HCT116 (cell line): ENCODE measurements around the gene GPX4. TPM values are rescaled to one million over a fixed set of nuclear protein-coding genes. Genes with fewer than 3 reads are reported as not detected.

ENCODE experiments used
- ATAC-seq: fragments of 200-7000 bp; cut with Tn5 transposase; 2 replicates; pipeline ENCODE4 v1.9.1; 2020; ENCODE audit warnings: mild to moderate bottlenecking, moderate library complexity
- BruUV-seq: library from RNA; stranded (reverse); fragments of 400-500 nt; replicated peaks from 2 replicates; lab custom pipeline; 2021; lab: Mats Ljungman, UMichigan
- CTCF ChIA-PET: fragments of 300-600 bp; sonication (Branson Sonifier 250); formaldehyde crosslinking; loops from one replicate; lab custom pipeline; 2021; ENCODE audit warnings: antibody characterized with exemption; lab: Charles Lee
- POLR2A ChIA-PET: fragments of 300-600, 350-600 bp; sonication (Branson Sonifier 250); formaldehyde crosslinking; loops from one replicate; lab custom pipeline; 2021; ENCODE audit warnings: antibody characterized with exemption; lab: Charles Lee
- RAD21 ChIA-PET, 2 experiments: fragments of 300-600 bp; sonication (Branson Sonifier 250); formaldehyde crosslinking; loops; one replicate each; lab custom pipeline; 2023; ENCODE audit warnings: low total read pairs in 2 of 2; ENCODE audit not compliant: uncharacterized antibody in 2 of 2, unreplicated experiment in 2 of 2, low non-redundant PET in 1 of 2; lab: Charles Lee
- DNase-seq: peaks from one replicate; pipeline ENCODE4 v3.0.0-alpha.2; 2010; ENCODE audit warnings: low read depth, low spot score
- H2AFZ ChIP-seq: fragments of 200-600 bp; shearing (Covaris generic), sonication (generic); 2 replicates; pipeline ENCODE4 v1.6.1; 2017; ENCODE audit warnings: low read depth, mixed run types, mixed read lengths, antibody characterized with exemption, low read length; ENCODE audit not compliant: poor library complexity, severe bottlenecking
- H3K27ac ChIP-seq: 2 replicates; pipeline ENCODE4 v1.5.1; 2012; ENCODE audit warnings: low read depth, low read length
- H3K27me3 ChIP-seq: fragments of 200-600 bp; sonication (generic); 2 replicates; pipeline ENCODE4 v1.6.1; 2016; ENCODE audit warnings: mixed run types, low read length, mixed read lengths; ENCODE audit not compliant: insufficient read depth
- H3K36me3 ChIP-seq, 2 experiments: fragments of 200-500 bp in 1 of 2; fragments of 200-600 bp in 1 of 2; sonication (Bioruptor generic) in 1 of 2; sonication (generic) in 1 of 2; 2 replicates each; pipeline versions ENCODE4 v1.5.1 to v1.6.1; 2014 to 2016; ENCODE audit warnings: low read length in 2 of 2, inconsistent platforms in 1 of 2, mixed read lengths in 1 of 2, mixed run types in 1 of 2; ENCODE audit not compliant: insufficient read depth in 2 of 2, control insufficient read depth in 1 of 2
- H3K4me1 ChIP-seq, 2 experiments: fragments of 200-600 bp in 1 of 2; sonication (generic) in 1 of 2; 2 replicates each; pipeline versions ENCODE4 v1.5.1 to v1.6.1; 2012 to 2017; ENCODE audit warnings: low read length in 2 of 2, inconsistent platforms in 1 of 2, mild to moderate bottlenecking in 1 of 2, mixed read lengths in 1 of 2, mixed run types in 1 of 2, moderate library complexity in 1 of 2; ENCODE audit not compliant: insufficient read depth in 2 of 2, control insufficient read depth in 1 of 2
- H3K4me2 ChIP-seq: fragments of 200-600 bp; sonication (generic); 2 replicates; pipeline ENCODE4 v1.6.1; 2017; ENCODE audit warnings: mixed run types, low read length, mixed read lengths
- H3K4me3 ChIP-seq, 2 experiments: fragments of 200-600 bp in 1 of 2; sonication (generic) in 1 of 2; replicated peaks in 1 of 2; 2 replicates each; pipeline ENCODE4 v1.5.1; 2011 to 2016; ENCODE audit warnings: low read length in 2 of 2, control low read depth in 1 of 2, low read depth in 1 of 2, mild to moderate bottlenecking in 1 of 2, mixed read lengths in 1 of 2, mixed run types in 1 of 2
- H3K79me2 ChIP-seq: fragments of 200-600 bp; sonication (generic); 2 replicates; pipeline ENCODE4 v1.6.1; 2017; ENCODE audit warnings: mild to moderate bottlenecking, mixed run types, low read length, moderate library complexity, mixed read lengths; ENCODE audit not compliant: insufficient read depth
- H3K9ac ChIP-seq: fragments of 200-600 bp; sonication (generic); 2 replicates; pipeline ENCODE4 v1.6.1; 2016; ENCODE audit warnings: low read length, mixed read lengths
- H3K9me2 ChIP-seq: fragments of 200-600 bp; sonication (generic), shearing (Covaris generic); 2 replicates; pipeline ENCODE4 v1.6.1; 2017; ENCODE audit warnings: mixed run types, mild to moderate bottlenecking, moderate library complexity; ENCODE audit not compliant: insufficient read depth
- H3K9me3 ChIP-seq, 2 experiments: fragments of 200-500 bp in 1 of 2; fragments of 200-600 bp in 1 of 2; sonication (Bioruptor generic) in 1 of 2; sonication (generic) in 1 of 2; 2 replicates each; pipeline ENCODE4 v1.6.1; 2014 to 2017; ENCODE audit warnings: low read length in 2 of 2, mixed read lengths in 2 of 2, inconsistent platforms in 1 of 2, low read depth in 1 of 2, mild to moderate bottlenecking in 1 of 2, mixed run types in 1 of 2, moderate library complexity in 1 of 2; ENCODE audit not compliant: control insufficient read depth in 1 of 2, insufficient read depth in 1 of 2
- H4K20me1 ChIP-seq: fragments of 200-600 bp; sonication (generic), shearing (Covaris generic); 2 replicates; pipeline ENCODE4 v1.6.1; 2017; ENCODE audit warnings: mixed run types, mild to moderate bottlenecking, moderate library complexity; ENCODE audit not compliant: insufficient read depth
- ELF1 ChIP-seq: IDR thresholded peaks from 2 replicates; pipeline ENCODE4 v1.6.1; 2012; ENCODE audit warnings: low read depth, borderline replicate concordance
- EZH2 ChIP-seq: fragments of 200-600 bp; sonication (generic); IDR thresholded peaks from 2 replicates; pipeline ENCODE4 v1.6.1; 2017; ENCODE audit warnings: antibody characterized with exemption, mixed run types
- EZH2phosphoT487 ChIP-seq: fragments of 200-600 bp; IDR thresholded peaks from 2 replicates; pipeline ENCODE4 v1.6.1; 2018; ENCODE audit warnings: antibody characterized with exemption, borderline replicate concordance
- FOSL1 ChIP-seq: IDR thresholded peaks from 2 replicates; pipeline ENCODE4 v1.6.1; 2012; ENCODE audit warnings: low read depth
- JUND ChIP-seq: IDR thresholded peaks from 2 replicates; pipeline ENCODE4 v1.6.1; 2012
- RAD21 ChIP-seq: IDR thresholded peaks from 2 replicates; pipeline ENCODE4 v1.6.1; 2012; ENCODE audit warnings: low read depth, mild to moderate bottlenecking
- SIN3A ChIP-seq: IDR thresholded peaks from 2 replicates; pipeline ENCODE4 v1.6.1; 2012; ENCODE audit warnings: low read depth
- SP1 ChIP-seq: IDR thresholded peaks from 2 replicates; pipeline ENCODE4 v1.6.1; 2012; ENCODE audit warnings: low read depth
- SRF ChIP-seq: IDR thresholded peaks from 2 replicates; pipeline ENCODE4 v1.6.1; 2012; ENCODE audit warnings: low read depth
- TCF7L2 ChIP-seq: IDR thresholded peaks from 2 replicates; pipeline ENCODE4 v1.7.0; 2011; ENCODE audit warnings: borderline replicate concordance, inconsistent platforms; ENCODE audit not compliant: insufficient read depth, insufficient read length; ENCODE audit errors: extremely low read depth
- YY1 ChIP-seq: IDR thresholded peaks from 2 replicates; pipeline ENCODE4 v1.6.1; 2011; ENCODE audit warnings: low read length, low read depth, moderate library complexity, mild to moderate bottlenecking; ENCODE audit not compliant: insufficient replicate concordance; ENCODE audit errors: extremely low read depth
- intact Hi-C: fragments of 100-400 bp; cut with micrococcal nuclease; formaldehyde crosslinking; loops from 2 replicates; pipeline ENCODE4 v1.10.0; 2022
- total RNA-seq: library from RNA; stranded (reverse); gene quantifications from one replicate; pipeline ENCODE4 v1.2.1, GENCODE V29; 2021; ENCODE audit not compliant: unreplicated experiment
- TF ChIP-seq, protein P1 (sequence below): IDR thresholded peaks from 2 replicates; pipeline ENCODE4 v1.6.1; 2012
- TF ChIP-seq, protein P2 (sequence below): IDR thresholded peaks from 2 replicates; pipeline ENCODE4 v1.6.1; 2012
- TF ChIP-seq, protein P3 (sequence below): IDR thresholded peaks from 2 replicates; pipeline ENCODE4 v1.6.1; 2011; ENCODE audit warnings: mild to moderate bottlenecking, low read length, moderate library complexity; ENCODE audit not compliant: insufficient replicate concordance; ENCODE audit errors: extremely low read depth
- TF ChIP-seq, protein P4 (sequence below), 3 experiments: fragments of 200-600 bp in 1 of 3; sonication (generic) in 1 of 3; IDR thresholded peaks in 2 of 3; conservative IDR thresholded peaks in 1 of 3; 2 replicates each; pipeline ENCODE4 v1.5.1; 2012 to 2017; ENCODE audit warnings: low read depth in 2 of 3, low read length in 2 of 3, antibody characterized with exemption in 1 of 3, borderline replicate concordance in 1 of 3, control low read depth in 1 of 3, mild to moderate bottlenecking in 1 of 3, mixed read lengths in 1 of 3, mixed run types in 1 of 3, moderate library complexity in 1 of 3; ENCODE audit not compliant: insufficient read depth in 1 of 3
- TF ChIP-seq, protein P5 (sequence below): IDR thresholded peaks from 2 replicates; pipeline ENCODE4 v1.6.1; 2012; ENCODE audit warnings: low read depth

Gene GPX4
- total RNA-seq, 1 experiment from 2014 or later, result 481 TPM

DNA sequence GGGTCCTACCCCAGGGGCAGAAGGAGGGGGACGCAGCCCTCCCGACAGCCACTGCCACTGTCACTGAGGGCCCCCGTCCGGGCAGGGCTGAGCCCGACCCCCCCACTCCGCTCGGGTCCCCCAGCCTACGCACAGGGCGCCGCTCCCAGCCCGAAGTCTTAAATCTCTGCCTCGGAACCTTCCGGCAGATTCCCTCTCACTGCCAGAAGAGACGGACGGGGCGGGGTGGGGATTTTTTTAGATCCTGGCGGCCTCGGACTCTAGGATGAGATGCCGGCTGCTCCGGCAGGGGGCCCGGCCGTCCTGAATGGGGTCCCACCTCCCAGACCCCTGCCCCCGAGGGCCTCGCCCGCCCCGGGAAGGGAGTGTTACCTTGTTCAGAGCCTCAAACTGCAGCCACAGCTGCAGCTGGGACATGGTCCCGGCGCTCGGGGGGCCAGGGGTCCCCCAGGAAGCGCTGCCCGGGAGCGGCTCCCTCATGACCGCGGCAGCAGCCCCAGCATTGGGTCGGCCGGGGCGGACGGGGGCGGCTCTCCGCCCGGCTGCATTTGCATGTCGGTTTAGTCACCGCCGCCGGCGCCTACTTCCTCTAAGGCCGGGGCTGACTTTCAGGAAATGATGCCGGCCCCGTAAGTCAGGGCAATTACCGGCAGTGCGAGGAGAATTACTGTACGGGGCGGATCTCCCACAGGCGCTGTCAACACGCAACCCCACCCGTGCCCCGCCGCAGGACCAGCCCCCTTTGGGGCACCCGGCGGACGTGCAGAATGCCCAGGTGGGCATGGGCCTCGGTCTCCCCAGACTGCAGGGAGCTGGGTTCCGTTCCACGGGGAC is 28.1 kb downstream of the GPX4 start:
- ChIA-PET RAD21 (no interaction called here), POLR2A (no interaction called here), CTCF (interaction anchor here (1.2 kb wide), 1 partner anchor 19 kb away, joined by 5 read pairs; no protein-coding TSS in a partner anchor)
- TF ChIP-seq FOSL1 (no peak), TCF7L2 (no peak), JUND (no peak), SRF (no peak), SIN3A (no peak), SP1 (no peak), ELF1 (no peak), RAD21 (no peak), EZH2 (no peak), EZH2phosphoT487 (no peak), YY1 (no peak)
- TF ChIP-seq, protein P1, sequence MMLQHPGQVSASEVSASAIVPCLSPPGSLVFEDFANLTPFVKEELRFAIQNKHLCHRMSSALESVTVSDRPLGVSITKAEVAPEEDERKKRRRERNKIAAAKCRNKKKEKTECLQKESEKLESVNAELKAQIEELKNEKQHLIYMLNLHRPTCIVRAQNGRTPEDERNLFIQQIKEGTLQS, result no peak
- TF ChIP-seq, protein P2, sequence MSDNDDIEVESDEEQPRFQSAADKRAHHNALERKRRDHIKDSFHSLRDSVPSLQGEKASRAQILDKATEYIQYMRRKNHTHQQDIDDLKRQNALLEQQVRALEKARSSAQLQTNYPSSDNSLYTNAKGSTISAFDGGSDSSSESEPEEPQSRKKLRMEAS, result no peak
- TF ChIP-seq, protein P3, sequence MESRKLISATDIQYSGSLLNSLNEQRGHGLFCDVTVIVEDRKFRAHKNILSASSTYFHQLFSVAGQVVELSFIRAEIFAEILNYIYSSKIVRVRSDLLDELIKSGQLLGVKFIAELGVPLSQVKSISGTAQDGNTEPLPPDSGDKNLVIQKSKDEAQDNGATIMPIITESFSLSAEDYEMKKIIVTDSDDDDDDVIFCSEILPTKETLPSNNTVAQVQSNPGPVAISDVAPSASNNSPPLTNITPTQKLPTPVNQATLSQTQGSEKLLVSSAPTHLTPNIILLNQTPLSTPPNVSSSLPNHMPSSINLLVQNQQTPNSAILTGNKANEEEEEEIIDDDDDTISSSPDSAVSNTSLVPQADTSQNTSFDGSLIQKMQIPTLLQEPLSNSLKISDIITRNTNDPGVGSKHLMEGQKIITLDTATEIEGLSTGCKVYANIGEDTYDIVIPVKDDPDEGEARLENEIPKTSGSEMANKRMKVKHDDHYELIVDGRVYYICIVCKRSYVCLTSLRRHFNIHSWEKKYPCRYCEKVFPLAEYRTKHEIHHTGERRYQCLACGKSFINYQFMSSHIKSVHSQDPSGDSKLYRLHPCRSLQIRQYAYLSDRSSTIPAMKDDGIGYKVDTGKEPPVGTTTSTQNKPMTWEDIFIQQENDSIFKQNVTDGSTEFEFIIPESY, result no peak
- TF ChIP-seq, protein P4, sequence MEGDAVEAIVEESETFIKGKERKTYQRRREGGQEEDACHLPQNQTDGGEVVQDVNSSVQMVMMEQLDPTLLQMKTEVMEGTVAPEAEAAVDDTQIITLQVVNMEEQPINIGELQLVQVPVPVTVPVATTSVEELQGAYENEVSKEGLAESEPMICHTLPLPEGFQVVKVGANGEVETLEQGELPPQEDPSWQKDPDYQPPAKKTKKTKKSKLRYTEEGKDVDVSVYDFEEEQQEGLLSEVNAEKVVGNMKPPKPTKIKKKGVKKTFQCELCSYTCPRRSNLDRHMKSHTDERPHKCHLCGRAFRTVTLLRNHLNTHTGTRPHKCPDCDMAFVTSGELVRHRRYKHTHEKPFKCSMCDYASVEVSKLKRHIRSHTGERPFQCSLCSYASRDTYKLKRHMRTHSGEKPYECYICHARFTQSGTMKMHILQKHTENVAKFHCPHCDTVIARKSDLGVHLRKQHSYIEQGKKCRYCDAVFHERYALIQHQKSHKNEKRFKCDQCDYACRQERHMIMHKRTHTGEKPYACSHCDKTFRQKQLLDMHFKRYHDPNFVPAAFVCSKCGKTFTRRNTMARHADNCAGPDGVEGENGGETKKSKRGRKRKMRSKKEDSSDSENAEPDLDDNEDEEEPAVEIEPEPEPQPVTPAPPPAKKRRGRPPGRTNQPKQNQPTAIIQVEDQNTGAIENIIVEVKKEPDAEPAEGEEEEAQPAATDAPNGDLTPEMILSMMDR (IDR thresholded peaks at IDR 0.05 in 2 of 3, conservative IDR thresholded peaks at IDR 0.05 in 1 of 3; ENCODE audit: borderline replicate concordance in 1 of 3, insufficient read depth in 1 of 3, low read depth in 2 of 3, low read length in 2 of 3), result no peak
- TF ChIP-seq, protein P5, sequence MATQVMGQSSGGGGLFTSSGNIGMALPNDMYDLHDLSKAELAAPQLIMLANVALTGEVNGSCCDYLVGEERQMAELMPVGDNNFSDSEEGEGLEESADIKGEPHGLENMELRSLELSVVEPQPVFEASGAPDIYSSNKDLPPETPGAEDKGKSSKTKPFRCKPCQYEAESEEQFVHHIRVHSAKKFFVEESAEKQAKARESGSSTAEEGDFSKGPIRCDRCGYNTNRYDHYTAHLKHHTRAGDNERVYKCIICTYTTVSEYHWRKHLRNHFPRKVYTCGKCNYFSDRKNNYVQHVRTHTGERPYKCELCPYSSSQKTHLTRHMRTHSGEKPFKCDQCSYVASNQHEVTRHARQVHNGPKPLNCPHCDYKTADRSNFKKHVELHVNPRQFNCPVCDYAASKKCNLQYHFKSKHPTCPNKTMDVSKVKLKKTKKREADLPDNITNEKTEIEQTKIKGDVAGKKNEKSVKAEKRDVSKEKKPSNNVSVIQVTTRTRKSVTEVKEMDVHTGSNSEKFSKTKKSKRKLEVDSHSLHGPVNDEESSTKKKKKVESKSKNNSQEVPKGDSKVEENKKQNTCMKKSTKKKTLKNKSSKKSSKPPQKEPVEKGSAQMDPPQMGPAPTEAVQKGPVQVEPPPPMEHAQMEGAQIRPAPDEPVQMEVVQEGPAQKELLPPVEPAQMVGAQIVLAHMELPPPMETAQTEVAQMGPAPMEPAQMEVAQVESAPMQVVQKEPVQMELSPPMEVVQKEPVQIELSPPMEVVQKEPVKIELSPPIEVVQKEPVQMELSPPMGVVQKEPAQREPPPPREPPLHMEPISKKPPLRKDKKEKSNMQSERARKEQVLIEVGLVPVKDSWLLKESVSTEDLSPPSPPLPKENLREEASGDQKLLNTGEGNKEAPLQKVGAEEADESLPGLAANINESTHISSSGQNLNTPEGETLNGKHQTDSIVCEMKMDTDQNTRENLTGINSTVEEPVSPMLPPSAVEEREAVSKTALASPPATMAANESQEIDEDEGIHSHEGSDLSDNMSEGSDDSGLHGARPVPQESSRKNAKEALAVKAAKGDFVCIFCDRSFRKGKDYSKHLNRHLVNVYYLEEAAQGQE, result no peak
- DNase-seq, result no peak
- Histone ChIP-seq H3K9ac (no peak overlapping the region), H3K27ac (no peak overlapping the region), H2AFZ (no peak overlapping the region), H3K27me3 (no peaks in the 10 kb centered on the region), H3K4me2 (no peak overlapping the region), H3K9me2 (no peaks in the 10 kb centered on the region), H3K9me3 (no peaks in the 10 kb centered on the region), H3K4me1 (peaks cover 0 to 13% of the 10 kb centered on the region in 2 experiments; a peak in 2 of 4 replicates), H3K4me3 (no peak overlapping the region), H4K20me1 (no peaks in the 10 kb centered on the region), H3K79me2 (peaks cover 39% of the 10 kb centered on the region; the same call in 1 of the 2 replicates), H3K36me3 (peaks cover 0 to 14% of the 10 kb centered on the region in 2 experiments; a peak in 1 of 4 replicates)
- no peak for ATAC-seq
- intact Hi-C loops, result no loop called here
- BruUV-seq, result no TSS peak
